ENCODE measurements around the gene XDH.

GRCh38 chr2:31339696-31340095, 74.8 kb downstream of the XDH start:
- no peak for TF ChIP-seq CTCF (conservative IDR thresholded peaks at IDR 0.05 in 1 of 2, IDR thresholded peaks at IDR 0.05 in 1 of 2; ENCODE audit: low read depth in 1 of 2, low read length in 2 of 2)
- TF ChIP-seq EZH2 (IDR thresholded peaks at IDR 0.05; ENCODE audit: low read length, missing control alignments): no peak
